NCI-H128 (cell line): ENCODE data around the gene SAE1.
"Not testable (repeated sequence)": the region's sequence is repeated elsewhere in the genome, so short reads cannot be mapped to it uniquely, and the experiment has no call there.

Experiments used
- DNase-seq: peaks from one replicate; lab custom pipeline; 2025; ENCODE audit not compliant: unreplicated experiment; lab: John Stamatoyannopoulos, UW

The SAE1 gene

GRCh38 chr19:47232422-47233211 is 102.0 kb downstream of the SAE1 start:
- no peak for DNase-seq

- DNase-seq = no peak
Measured at GRCh38 chr19:47236072-47236675, 105.5 kb downstream of the SAE1 start.

- no peak for DNase-seq
Measured at GRCh38 chr19:47239152-47239551, 108.5 kb downstream of the SAE1 start.

GRCh38 chr19:47239610-47240296 is 109.1 kb downstream of the SAE1 start:
- DNase-seq = peak; percentile 73

- no peak for DNase-seq
Measured at GRCh38 chr19:47240556-47240955, 109.9 kb downstream of the SAE1 start.

- DNase-seq = peak; percentile 45
Measured at GRCh38 chr19:47240996-47241918, 110.6 kb downstream of the SAE1 start.

GRCh38 chr19:47241919-47242577 is 111.4 kb downstream of the SAE1 start:
- DNase-seq = no peak

GRCh38 chr19:47243364-47243775 is 112.7 kb downstream of the SAE1 start:
- no peak for DNase-seq

GRCh38 chr19:47243776-47244547 is 113.3 kb downstream of the SAE1 start:
- DNase-seq = peak; percentile 62

- peak; percentile 27 for DNase-seq
Measured at GRCh38 chr19:47247308-47247990, 116.8 kb downstream of the SAE1 start.

GRCh38 chr19:47253016-47253415 is 122.4 kb downstream of the SAE1 start:
- DNase-seq = not testable (repeated sequence)

- no peak for DNase-seq
Measured at GRCh38 chr19:47253467-47253881, 122.8 kb downstream of the SAE1 start.

- no peak for DNase-seq
Measured at GRCh38 chr19:47253970-47254369, 123.3 kb downstream of the SAE1 start.

GRCh38 chr19:47255879-47256692 is 125.5 kb downstream of the SAE1 start, which contains the start of gene CCDC9:
CCDC9 (plus strand) TSS chr19:47256525; CDS start chr19:47258401, 1,876 bp downstream.
- peak; percentile 90 for DNase-seq

GRCh38 chr19:47256693-47257410 is 126.2 kb downstream of the SAE1 start:
- peak; percentile 99 for DNase-seq

GRCh38 chr19:47257411-47258169 is 127.0 kb downstream of the SAE1 start:
- no peak for DNase-seq

GRCh38 chr19:47258434-47258833 is 127.8 kb downstream of the SAE1 start:
- no peak for DNase-seq
